Tibial nerve (tissue), 4 donors: ENCODE results near the gene SYNJ2. TPM values are rescaled to one million over a fixed set of nuclear protein-coding genes. Genes with fewer than 3 reads are reported as not detected.

Experiments
- DNase-seq, 2 donors: peaks; one replicate each; pipeline ENCODE4 v3.0.0-alpha.2; 2019; ENCODE audit warnings: low spot score in 2 of 2
- H3K27ac ChIP-seq, 4 donors: fragments of 200-600 bp; sonication (generic) in 3 of 4; one replicate each; pipeline ENCODE4 v1.5.1; 2017 to 2019; ENCODE audit warnings: mild to moderate bottlenecking in 1 of 4
- H3K27me3 ChIP-seq, 2 donors: fragments of 200-600 bp; sonication (generic) in 1 of 2; one replicate each; pipeline versions ENCODE4 v1.5.1 to v1.6.0; 2017 to 2019
- H3K36me3 ChIP-seq, 3 donors: fragments of 200-600 bp; sonication (generic); one replicate each; pipeline ENCODE4 v1.5.1; 2018 to 2019
- H3K4me1 ChIP-seq, 4 donors: fragments of 200-600 bp; sonication (generic) in 3 of 4; one replicate each; pipeline ENCODE4 v1.5.1; 2017 to 2019
- H3K4me3 ChIP-seq, 4 donors: fragments of 200-600 bp; sonication (generic) in 3 of 4; one replicate each; pipeline ENCODE4 v1.5.1; 2017 to 2019; ENCODE audit warnings: mild to moderate bottlenecking in 1 of 4, moderate library complexity in 1 of 4
- H3K9me3 ChIP-seq, 4 donors: fragments of 200-600 bp; sonication (generic) in 3 of 4; one replicate each; pipeline ENCODE4 v1.5.1; 2017 to 2019
- CTCF ChIP-seq, 5 experiments: fragments of 200-600 bp in 3 of 5; fragments of 450-650 bp in 2 of 5; sonication (generic) in 3 of 5; IDR thresholded peaks; one replicate each; pipeline ENCODE4 v1.5.1; 2016 to 2019; ENCODE audit warnings: antibody characterized with exemption in 5 of 5, mild to moderate bottlenecking in 3 of 5, moderate library complexity in 2 of 5
- EP300 ChIP-seq, 2 donors: sonication (generic); formaldehyde crosslinking; IDR thresholded peaks; one replicate each; pipeline ENCODE4 v1.6.1; 2017; ENCODE audit warnings: antibody characterized with exemption in 2 of 2, mild to moderate bottlenecking in 1 of 2
- POLR2A ChIP-seq, 2 donors: fragments of 450-650 bp; IDR thresholded peaks; one replicate each; pipeline ENCODE4 v1.6.1; 2017; ENCODE audit warnings: antibody characterized with exemption in 2 of 2, mild to moderate bottlenecking in 2 of 2, moderate library complexity in 2 of 2
- WGBS, 2 donors: methylation state at CpG; one replicate each; pipeline ENCODE4 v1.1.5; 2018; 5-methylcytosine and 5-hydroxymethylcytosine counted together
- total RNA-seq, 4 donors: library from RNA; depleted of rRNA; stranded (reverse); fragments of >200 nt; gene quantifications; one replicate each; pipeline ENCODE4 v1.1.0, GENCODE V29; 2016

SYNJ2 gene
- total RNA-seq, 4 donors from 2014 or later: 4.4 to 10.5 (median 5.6) TPM

DNA sequence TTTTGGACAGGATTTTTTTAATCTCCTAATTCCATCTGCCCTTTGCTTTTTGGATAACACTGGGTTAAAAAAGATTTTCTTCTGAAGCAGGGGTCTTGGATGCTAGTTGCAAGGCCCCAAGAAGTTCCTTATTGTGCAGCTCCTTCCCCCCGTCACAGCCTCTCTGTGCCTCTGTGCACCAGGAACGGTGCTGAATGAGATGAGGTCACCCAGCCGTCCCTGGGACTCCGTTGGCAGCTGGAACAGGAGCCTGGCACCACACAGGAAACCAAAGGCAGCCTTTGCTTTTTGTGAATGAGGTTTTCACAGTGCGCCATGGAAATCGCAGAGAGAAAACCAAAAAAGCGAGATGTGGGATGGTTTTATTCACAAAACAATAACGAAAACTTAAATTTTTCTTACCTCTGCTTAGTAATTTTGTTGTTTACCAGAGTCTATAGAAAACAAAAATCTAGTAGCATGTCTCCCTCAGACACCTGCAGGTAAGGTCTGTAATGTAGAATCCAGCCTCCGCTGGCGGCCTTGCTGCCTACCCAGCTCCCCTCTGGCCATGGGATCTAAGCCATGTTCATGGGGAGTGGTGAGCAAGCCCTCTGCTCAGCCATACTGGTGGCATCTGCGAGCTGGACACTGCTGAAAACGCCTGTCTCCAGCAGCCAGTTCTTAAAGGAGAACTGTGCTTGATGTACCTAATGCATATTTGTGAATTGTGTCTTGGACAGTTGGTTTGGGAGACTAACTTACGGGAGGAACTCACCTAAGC is 40.4 kb upstream of the SYNJ2 start:
- TF ChIP-seq EP300 (IDR thresholded peaks at IDR 0.05) (no peak), POLR2A (IDR thresholded peaks at IDR 0.05) (no peak), CTCF (IDR thresholded peaks at IDR 0.05) (no peak)
- Histone ChIP-seq H3K4me1 (peaks cover 0 to 5% (median 0%) of the 10 kb centered on the region in 4 donors), H3K9me3 (no peaks in the 10 kb centered on the region), H3K36me3 (peaks cover 0 to 96% (median 31%) of the 10 kb centered on the region in 3 donors), H3K27ac (no peak overlapping the region), H3K27me3 (no peaks in the 10 kb centered on the region), H3K4me3 (no peak overlapping the region)
- 74 to 76% methylated on average over 13 of the region's 13 CpGs for WGBS, 2 donors
- DNase-seq: no peak

GRCh38 chr6:157942351-157942750 is 39.3 kb upstream of the SYNJ2 start:
- no peak for TF ChIP-seq EP300 (IDR thresholded peaks at IDR 0.05)
- TF ChIP-seq CTCF (IDR thresholded peaks at IDR 0.05): no peak
- TF ChIP-seq POLR2A (IDR thresholded peaks at IDR 0.05): no peak
- no peak overlapping the region for H3K27ac ChIP-seq
- no peaks in the 10 kb centered on the region for H3K27me3 ChIP-seq
- H3K4me1 ChIP-seq: peaks cover 0 to 5% (median 0%) of the 10 kb centered on the region in 4 donors
- no peak for DNase-seq
- no peak overlapping the region for H3K4me3 ChIP-seq
- H3K36me3 ChIP-seq: peaks cover 0 to 87% (median 31%) of the 10 kb centered on the region in 3 donors
- no peaks in the 10 kb centered on the region for H3K9me3 ChIP-seq
- WGBS, 2 donors: 71 to 83% methylated on average over 14 of the region's 14 CpGs

GRCh38 chr6:157943249-157943963 is 38.3 kb upstream of the SYNJ2 start:
- 87 to 93% methylated on average over 16 of the region's 16 CpGs for WGBS, 2 donors
- Histone ChIP-seq H3K27me3 (no peaks in the 10 kb centered on the region), H3K9me3 (no peaks in the 10 kb centered on the region), H3K27ac (no peak overlapping the region), H3K36me3 (peaks cover 0 to 77% (median 31%) of the 10 kb centered on the region in 3 donors), H3K4me1 (peaks cover 0 to 5% (median 0%) of the 10 kb centered on the region in 4 donors), H3K4me3 (no peak overlapping the region)
- no peak for DNase-seq
- TF ChIP-seq POLR2A (IDR thresholded peaks at IDR 0.05) (no peak), CTCF (IDR thresholded peaks at IDR 0.05) (no peak)

GRCh38 chr6:157943964-157944283 is 37.7 kb upstream of the SYNJ2 start:
- no peak overlapping the region for H3K4me3 ChIP-seq
- TF ChIP-seq EP300 (IDR thresholded peaks at IDR 0.05) (no peak), POLR2A (IDR thresholded peaks at IDR 0.05) (no peak), CTCF (IDR thresholded peaks at IDR 0.05) (no peak)
- no peak for DNase-seq

More at GRCh38 chr6:157943964-157944283, 37.7 kb upstream of the SYNJ2 start:
- Histone ChIP-seq H3K9me3 (peaks cover 0 to 4% (median 0%) of the 10 kb centered on the region in 4 donors), H3K27ac (no peak overlapping the region), H3K4me1 (peaks cover 0 to 5% (median 0%) of the 10 kb centered on the region in 4 donors), H3K36me3 (peaks cover 0 to 71% (median 30%) of the 10 kb centered on the region in 3 donors), H3K27me3 (no peaks in the 10 kb centered on the region)
- 89 to 96% methylated on average over 15 of the region's 15 CpGs for WGBS, 2 donors
